WTC11 (cell line): ENCODE measurements around the gene TBC1D4. TPM values are rescaled to one million over a fixed set of nuclear protein-coding genes. Genes with fewer than 3 reads are reported as not detected.

Source experiments
- ATAC-seq: fragments of 200-7000 bp; cut with Tn5 transposase; 2 replicates; pipeline ENCODE4 v1.10.0; 2021; ENCODE audit warnings: mild to moderate bottlenecking, moderate library complexity
- CTCF ChIA-PET: fragments of 300-600 bp; sonication (Branson Sonifier 250); formaldehyde crosslinking; loops from one replicate; lab custom pipeline; 2021; ENCODE audit warnings: antibody characterized with exemption; lab: Charles Lee
- POLR2A ChIA-PET: fragments of 350-600 bp; sonication (Branson Sonifier 250); formaldehyde crosslinking; loops from one replicate; lab custom pipeline; 2021; ENCODE audit warnings: antibody characterized with exemption; lab: Charles Lee
- DNase-seq: peaks from one replicate; pipeline ENCODE4 v3.0.0; 2021; ENCODE audit warnings: low spot score
- H3K27ac Mint-ChIP-seq: 2 replicates; pipeline ENCODE4 v1.8.0; 2021; ENCODE audit warnings: mixed read lengths
- H3K27me3 Mint-ChIP-seq: 2 replicates; pipeline ENCODE4 v1.8.0; 2021; ENCODE audit warnings: low read depth, mild to moderate bottlenecking, moderate library complexity, mixed read lengths
- H3K36me3 Mint-ChIP-seq: 2 replicates; pipeline ENCODE4 v1.8.0; 2021; ENCODE audit warnings: mixed read lengths
- H3K4me1 Mint-ChIP-seq: 2 replicates; pipeline ENCODE4 v1.8.0; 2022; ENCODE audit warnings: mixed read lengths
- H3K4me3 Mint-ChIP-seq: 2 replicates; pipeline ENCODE4 v1.8.0; 2021; ENCODE audit warnings: mild to moderate bottlenecking, moderate library complexity, mixed read lengths
- H3K9me3 Mint-ChIP-seq: 2 replicates; pipeline ENCODE4 v1.8.0; 2021; ENCODE audit warnings: mixed read lengths
- AR ChIP-seq: fragments of 250-450 bp; sonication (Bioruptor Pico); IDR thresholded peaks from 2 replicates; pipeline ENCODE4 v1.9.0; 2021; ENCODE audit warnings: mild to moderate bottlenecking
- ATF1 ChIP-seq: sonication (generic); formaldehyde crosslinking; IDR thresholded peaks from 2 replicates; pipeline ENCODE4 v1.8.1; 2023; ENCODE audit warnings: mild to moderate bottlenecking, moderate library complexity, missing genetic modification reagents
- ATF2 ChIP-seq: sonication (generic); formaldehyde crosslinking; IDR thresholded peaks from 2 replicates; pipeline ENCODE4 v1.8.1; 2022; ENCODE audit warnings: low read depth, missing genetic modification reagents, borderline replicate concordance
- CREB1 ChIP-seq: sonication (generic); formaldehyde crosslinking; IDR thresholded peaks from 2 replicates; pipeline ENCODE4 v1.8.0; 2023; ENCODE audit warnings: mild to moderate bottlenecking, missing genetic modification reagents
- E2F1 ChIP-seq: sonication (generic); formaldehyde crosslinking; IDR thresholded peaks from 2 replicates; pipeline ENCODE4 v1.8.0; 2022; ENCODE audit warnings: mild to moderate bottlenecking, missing genetic modification reagents
- ERG ChIP-seq: fragments of 250-450 bp; sonication (Bioruptor Pico); IDR thresholded peaks from 2 replicates; pipeline ENCODE4 v1.8.0; 2021; ENCODE audit warnings: mild to moderate bottlenecking
- GTF2I ChIP-seq: fragments of 250-450 bp; sonication (Bioruptor Pico); conservative IDR thresholded peaks from 2 replicates; pipeline ENCODE4 v1.4.0; 2021; ENCODE audit warnings: mild to moderate bottlenecking
- IRF2 ChIP-seq: sonication (generic); formaldehyde crosslinking; IDR thresholded peaks from 2 replicates; pipeline ENCODE4 v1.8.0; 2022; ENCODE audit warnings: low read depth, missing genetic modification reagents, borderline replicate concordance
- JAZF1 ChIP-seq: fragments of 250-450 bp; sonication (Bioruptor Pico); IDR thresholded peaks from 2 replicates; pipeline ENCODE4 v1.9.0; 2021; ENCODE audit warnings: moderate library complexity, mild to moderate bottlenecking, inconsistent platforms
- KAT7 ChIP-seq: sonication (generic); formaldehyde crosslinking; IDR thresholded peaks from 2 replicates; pipeline ENCODE4 v1.8.1; 2023; ENCODE audit warnings: missing genetic modification reagents, mild to moderate bottlenecking, borderline replicate concordance
- MLX ChIP-seq: sonication (generic); formaldehyde crosslinking; IDR thresholded peaks from 2 replicates; pipeline ENCODE4 v1.8.1; 2023; ENCODE audit warnings: mild to moderate bottlenecking, missing genetic modification reagents, moderate library complexity
- MYBL2 ChIP-seq: sonication (generic); formaldehyde crosslinking; IDR thresholded peaks from 2 replicates; pipeline ENCODE4 v1.8.1; 2023; ENCODE audit warnings: mild to moderate bottlenecking, moderate library complexity, missing genetic modification reagents
- NFE2L1 ChIP-seq: sonication (generic); formaldehyde crosslinking; IDR thresholded peaks from 2 replicates; pipeline ENCODE4 v1.8.1; 2023; ENCODE audit warnings: missing genetic modification reagents
- NFYB ChIP-seq: sonication (generic); formaldehyde crosslinking; conservative IDR thresholded peaks from 2 replicates; pipeline ENCODE4 v1.8.0; 2022; ENCODE audit warnings: low read depth, missing genetic modification reagents
- NR3C1 ChIP-seq: sonication (generic); formaldehyde crosslinking; conservative IDR thresholded peaks from 2 replicates; pipeline ENCODE4 v1.8.1; 2023; ENCODE audit warnings: low read depth, mild to moderate bottlenecking, missing genetic modification reagents
- OVOL2 ChIP-seq: fragments of 250-450 bp; sonication (Bioruptor Pico); IDR thresholded peaks from 2 replicates; pipeline ENCODE4 v1.9.0; 2021; ENCODE audit warnings: mild to moderate bottlenecking, borderline replicate concordance
- SMAD3 ChIP-seq: sonication (generic); formaldehyde crosslinking; IDR thresholded peaks from 2 replicates; pipeline ENCODE4 v1.8.0; 2022; ENCODE audit warnings: missing genetic modification reagents, mild to moderate bottlenecking, borderline replicate concordance
- SMAD4 ChIP-seq: sonication (generic); formaldehyde crosslinking; IDR thresholded peaks from 2 replicates; pipeline ENCODE4 v1.8.0; 2022; ENCODE audit warnings: mild to moderate bottlenecking, missing genetic modification reagents
- SP1 ChIP-seq: sonication (generic); formaldehyde crosslinking; conservative IDR thresholded peaks from 2 replicates; pipeline ENCODE4 v1.8.1; 2022; ENCODE audit warnings: missing genetic modification reagents
- ZBTB21 ChIP-seq: sonication (generic); formaldehyde crosslinking; IDR thresholded peaks from 2 replicates; pipeline ENCODE4 v1.8.1; 2023; ENCODE audit warnings: mild to moderate bottlenecking, missing genetic modification reagents, borderline replicate concordance
- total RNA-seq: library from RNA; stranded (reverse); gene quantifications from 3 replicates; pipeline ENCODE4 v1.2.3, GENCODE V29; 2021

Gene TBC1D4
- total RNA-seq, 1 experiment from 2014 or later = 37.1 TPM

GRCh38 chr13:75399168-75399878 lies 82.6 kb downstream of the TBC1D4 start:
- Mint-ChIP-seq H3K36me3 (peaks cover 3% of the 10 kb centered on the region; the same call in 1 of the 2 replicates), H3K27me3 (no peaks in the 10 kb centered on the region), H3K4me1 (peaks cover 21% of the 10 kb centered on the region), H3K9me3 (peaks cover 14% of the 10 kb centered on the region), H3K4me3 (no peak overlapping the region), H3K27ac (no peak overlapping the region)
- DNase-seq (no peak), ATAC-seq (no peak)
- TF ChIP-seq NFYB (CRISPR knock-in tag) (no peak), OVOL2 (CRISPR knock-in tag) (no peak), MYBL2 (CRISPR knock-in tag) (no peak), E2F1 (CRISPR knock-in tag) (no peak), SP1 (no peak), ATF1 (CRISPR knock-in tag) (no peak), KAT7 (CRISPR knock-in tag) (no peak), SMAD3 (CRISPR knock-in tag) (no peak), NR3C1 (CRISPR knock-in tag) (no peak), SMAD4 (no peak), ATF2 (CRISPR knock-in tag) (no peak), MLX (CRISPR knock-in tag) (no peak), NFE2L1 (CRISPR knock-in tag) (no peak), GTF2I (CRISPR knock-in tag) (no peak), CREB1 (no peak), AR (no peak), ZBTB21 (CRISPR knock-in tag) (no peak), ERG (no peak), JAZF1 (CRISPR knock-in tag) (no peak), IRF2 (no peak)
- ChIA-PET POLR2A (interaction anchor here (0.5 kb wide), 1 partner anchor 1723 kb away, joined by 3 read pairs; no protein-coding TSS in a partner anchor), CTCF (no interaction called here)
